ENCODE measurements around the gene SSRP1.

Gene SSRP1

GRCh38 chr11:57316017-57316416, 19.7 kb downstream of the SSRP1 start:
- no peak for DNase-seq (ENCODE audit: low read depth in 2 of 2)

GRCh38 chr11:57315491-57315890, 20.2 kb downstream of the SSRP1 start:
- no peak for DNase-seq (ENCODE audit: low read depth in 2 of 2)

GRCh38 chr11:57314221-57314973, 21.3 kb downstream of the SSRP1 start:
- DNase-seq (ENCODE audit: low read depth in 2 of 2), result no peak

GRCh38 chr11:57313788-57314135, 21.9 kb downstream of the SSRP1 start:
- no peak for DNase-seq (ENCODE audit: low read depth in 2 of 2)

GRCh38 chr11:57313071-57313787, 22.5 kb downstream of the SSRP1 start:
- DNase-seq (ENCODE audit: low read depth in 2 of 2), result no peak

GRCh38 chr11:57312511-57313021, 23.1 kb downstream of the SSRP1 start:
- DNase-seq (ENCODE audit: low read depth in 2 of 2), result no peak

GRCh38 chr11:57311109-57311936, 24.4 kb downstream of the SSRP1 start:
- DNase-seq (ENCODE audit: low read depth in 2 of 2), result peak; percentile 85

- DNase-seq (ENCODE audit: low read depth in 2 of 2), result no peak
Observed at GRCh38 chr11:57310630-57311086, 25.0 kb downstream of the SSRP1 start.

GRCh38 chr11:57310091-57310490, 25.6 kb downstream of the SSRP1 start:
- no peak for DNase-seq (ENCODE audit: low read depth in 2 of 2)

GRCh38 chr11:57309106-57310059, 26.3 kb downstream of the SSRP1 start:
- DNase-seq (ENCODE audit: low read depth in 2 of 2), result no peak

GRCh38 chr11:57308426-57309060, 27.1 kb downstream of the SSRP1 start:
- DNase-seq (ENCODE audit: low read depth in 2 of 2), result no peak

GRCh38 chr11:57307666-57308270, 27.9 kb downstream of the SSRP1 start:
- DNase-seq (ENCODE audit: low read depth in 2 of 2), result no peak

GRCh38 chr11:57306940-57307565, 28.6 kb downstream of the SSRP1 start:
- DNase-seq (ENCODE audit: low read depth in 2 of 2), result no peak

- no peak for DNase-seq (ENCODE audit: low read depth in 2 of 2)
Observed at GRCh38 chr11:57306161-57306876, 29.4 kb downstream of the SSRP1 start.

GRCh38 chr11:57305523-57305922, 30.2 kb downstream of the SSRP1 start:
- DNase-seq (ENCODE audit: low read depth in 2 of 2), result no peak

- no peak for DNase-seq (ENCODE audit: low read depth in 2 of 2)
Observed at GRCh38 chr11:57303990-57304579, 31.6 kb downstream of the SSRP1 start.

GRCh38 chr11:57303280-57303989, 32.3 kb downstream of the SSRP1 start:
- DNase-seq (ENCODE audit: low read depth in 2 of 2), result no peak

- DNase-seq (ENCODE audit: low read depth in 2 of 2), result no peak
Observed at GRCh38 chr11:57302489-57302888, 33.2 kb downstream of the SSRP1 start.
